T-helper 2 cell treated with Interferon-gamma antibody and Interleukin-4, amounts not matched to agents 5 μg/mL and 100 μg/mL, for 36 hours (primary cell): ENCODE data around the gene FAM110D.

Experiments used
- DNase-seq: peaks from one replicate; pipeline ENCODE4 v3.0.0; 2021; ENCODE audit warnings: low spot score
- H3K27ac Mint-ChIP-seq: one replicate; pipeline ENCODE4 v1.8.0; 2021; ENCODE audit warnings: mild to moderate bottlenecking, mixed read lengths
- H3K27me3 Mint-ChIP-seq: one replicate; pipeline ENCODE4 v1.8.0; 2021; ENCODE audit warnings: low read depth, mixed read lengths
- H3K36me3 Mint-ChIP-seq: one replicate; pipeline ENCODE4 v1.8.0; 2021; ENCODE audit warnings: low read depth, mixed read lengths
- H3K4me1 Mint-ChIP-seq: one replicate; pipeline ENCODE4 v1.8.0; 2021; ENCODE audit warnings: low read depth, mixed read lengths
- H3K4me3 Mint-ChIP-seq: one replicate; pipeline ENCODE4 v1.8.0; 2022; ENCODE audit warnings: mild to moderate bottlenecking, moderate library complexity, mixed read lengths
- H3K9me3 Mint-ChIP-seq: one replicate; pipeline ENCODE4 v1.8.0; 2021; ENCODE audit warnings: mixed read lengths

Gene FAM110D

DNA sequence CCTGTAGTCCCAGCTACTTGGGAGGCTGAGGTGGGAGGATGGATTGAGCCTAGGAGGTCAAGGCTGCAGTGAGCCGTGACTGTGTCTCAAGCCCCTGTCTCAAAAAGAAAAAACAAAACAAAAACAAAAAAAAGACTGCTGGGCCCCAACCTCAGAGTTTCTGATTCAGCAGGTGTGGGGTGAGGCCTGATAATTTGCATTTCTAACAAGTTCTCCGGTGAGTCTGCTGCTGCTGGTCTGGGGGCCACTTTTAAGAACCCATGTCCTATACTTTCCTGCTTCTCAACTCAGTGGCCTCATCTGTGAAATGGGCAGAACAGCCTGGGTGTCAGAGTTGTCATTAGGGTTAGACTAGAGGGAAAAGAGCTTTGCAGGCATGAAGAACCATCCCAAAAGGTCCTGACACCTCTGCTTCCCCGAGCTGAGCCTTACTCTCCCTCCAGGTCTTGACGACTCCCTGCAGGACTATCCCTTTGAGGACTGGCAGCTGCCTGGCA lies 21.2 kb downstream of the FAM110D start:
- Mint-ChIP-seq H3K27ac (no peak overlapping the region), H3K9me3 (no peaks in the 10 kb centered on the region), H3K36me3 (no peaks in the 10 kb centered on the region), H3K4me3 (no peak overlapping the region), H3K4me1 (no peaks in the 10 kb centered on the region), H3K27me3 (no peaks in the 10 kb centered on the region)
- no peak for DNase-seq

DNA sequence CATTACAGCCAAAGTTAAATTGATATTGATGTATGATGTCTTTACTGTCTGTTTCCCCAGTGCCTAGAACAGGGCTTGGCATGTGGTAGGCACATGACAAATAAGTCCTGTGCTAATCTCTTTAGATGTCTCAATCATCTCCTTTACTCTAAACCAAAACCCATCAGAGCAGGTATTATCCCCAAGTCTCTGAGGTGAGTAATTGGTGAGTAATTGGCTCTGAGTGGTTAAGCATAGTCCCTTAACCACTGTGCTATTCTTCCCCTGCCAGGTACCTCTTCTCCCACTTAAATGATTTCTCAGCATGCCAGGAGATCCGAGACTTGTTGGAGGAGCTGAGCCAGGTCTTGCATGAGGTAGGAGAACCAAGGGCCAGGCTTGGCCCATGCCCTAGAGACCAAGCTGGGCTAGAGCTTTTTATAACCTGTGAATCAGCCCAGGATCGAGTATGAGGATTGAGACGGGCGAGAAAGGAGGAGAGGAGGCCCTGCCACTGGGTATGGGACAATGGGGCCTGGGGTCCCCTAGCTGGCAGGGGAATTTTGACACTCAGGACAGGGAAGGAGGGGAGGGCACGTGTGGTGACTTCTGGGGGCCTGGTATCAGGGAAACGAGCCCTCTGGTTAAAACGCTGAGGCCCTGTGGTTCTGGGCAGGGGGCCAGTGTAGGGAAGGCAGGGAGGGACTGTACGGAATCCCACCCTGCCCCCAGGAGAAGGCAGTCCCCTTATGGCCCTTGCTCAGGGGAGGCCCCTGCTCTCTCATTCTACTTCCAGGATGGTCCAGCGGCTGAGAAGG lies 22.9 kb downstream of the FAM110D start:
- Mint-ChIP-seq H3K27ac (no peak overlapping the region), H3K4me1 (no peaks in the 10 kb centered on the region), H3K27me3 (no peaks in the 10 kb centered on the region), H3K36me3 (no peaks in the 10 kb centered on the region), H3K4me3 (no peak overlapping the region), H3K9me3 (no peaks in the 10 kb centered on the region)
- no peak for DNase-seq

DNA sequence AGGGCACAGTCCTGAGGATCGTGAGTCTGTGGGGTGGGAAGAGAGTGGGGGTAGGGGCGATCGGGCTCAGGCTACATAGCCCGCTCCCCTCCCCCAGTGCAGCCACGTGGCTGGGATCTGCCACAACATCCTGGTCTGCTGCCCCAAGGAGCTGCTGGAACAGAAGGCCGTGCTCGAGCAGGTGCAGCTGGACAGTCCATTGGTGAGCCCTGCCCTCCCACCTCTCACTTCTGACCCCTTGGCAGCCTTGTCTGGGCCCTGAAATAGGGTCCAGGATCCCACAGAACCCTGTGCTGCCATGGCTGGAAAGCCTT lies 23.5 kb downstream of the FAM110D start:
- Mint-ChIP-seq H3K36me3 (no peaks in the 10 kb centered on the region), H3K27ac (no peak overlapping the region), H3K9me3 (no peaks in the 10 kb centered on the region), H3K4me3 (no peak overlapping the region), H3K27me3 (no peaks in the 10 kb centered on the region), H3K4me1 (no peaks in the 10 kb centered on the region)
- DNase-seq, result no peak

DNA sequence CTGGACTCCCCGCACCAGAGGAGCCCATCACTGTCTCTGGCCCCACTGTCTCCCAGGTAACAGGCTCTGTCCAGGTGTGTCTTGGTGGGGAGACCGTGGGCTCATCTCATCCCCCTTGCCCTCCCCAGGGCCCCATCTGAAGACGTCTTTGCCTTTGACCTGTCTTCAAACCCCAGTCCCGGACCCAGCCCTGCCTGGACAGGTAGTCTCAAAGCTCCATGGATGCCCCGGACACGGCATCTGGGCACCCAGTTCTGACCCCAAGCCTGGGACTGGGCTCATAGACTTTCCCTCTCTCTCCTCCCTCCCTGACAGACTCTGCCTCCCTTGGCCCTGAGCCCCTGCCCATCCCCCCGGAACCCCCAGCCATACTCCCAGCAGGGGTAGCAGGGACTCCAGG lies 25.2 kb downstream of the FAM110D start:
- Mint-ChIP-seq H3K27me3 (no peaks in the 10 kb centered on the region), H3K9me3 (no peaks in the 10 kb centered on the region), H3K27ac (no peak overlapping the region), H3K4me1 (no peaks in the 10 kb centered on the region), H3K4me3 (no peak overlapping the region), H3K36me3 (no peaks in the 10 kb centered on the region)
- no peak for DNase-seq

DNA sequence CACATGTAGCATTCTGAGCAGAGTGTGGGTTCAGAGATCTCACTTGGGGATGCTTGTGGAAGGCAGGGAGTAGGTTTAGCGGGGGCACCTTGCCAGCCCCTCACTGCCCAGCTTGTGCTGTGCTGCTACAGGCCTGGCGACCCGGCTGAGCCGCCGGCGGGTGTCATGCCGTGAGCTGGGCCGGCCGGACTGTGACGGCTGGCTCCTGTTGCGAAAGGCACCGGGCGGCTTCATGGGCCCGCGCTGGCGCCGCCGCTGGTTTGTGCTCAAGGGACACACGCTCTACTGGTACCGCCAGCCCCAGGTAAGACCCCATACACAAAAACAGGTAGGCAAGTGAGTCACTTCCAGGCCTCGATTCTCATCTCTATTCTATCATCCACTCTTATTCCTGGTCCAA lies 26.0 kb downstream of the FAM110D start:
- Mint-ChIP-seq H3K36me3 (no peaks in the 10 kb centered on the region), H3K4me3 (no peak overlapping the region), H3K9me3 (no peaks in the 10 kb centered on the region), H3K27ac (no peak overlapping the region), H3K4me1 (no peaks in the 10 kb centered on the region), H3K27me3 (no peaks in the 10 kb centered on the region)
- DNase-seq, result no peak

DNA sequence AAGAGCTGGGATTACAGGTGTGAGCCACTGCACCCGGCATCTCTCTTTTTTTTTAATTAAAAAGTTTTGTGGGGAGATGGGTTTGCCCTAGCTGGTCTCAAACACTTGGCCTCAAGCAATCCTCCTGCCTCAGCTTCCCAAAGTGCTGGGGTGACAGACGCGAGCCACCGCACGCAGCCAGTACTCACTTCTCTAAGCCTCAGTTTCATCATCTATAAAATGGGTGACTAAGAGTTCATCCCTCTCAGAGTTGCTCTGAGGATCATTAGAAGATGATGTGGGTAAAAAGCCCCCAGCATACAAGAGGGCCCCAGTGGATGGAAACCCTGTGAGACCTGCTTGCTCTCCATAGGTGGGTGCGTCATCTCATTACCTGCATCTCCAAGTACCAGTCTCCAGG lies 29.0 kb downstream of the FAM110D start:
- Mint-ChIP-seq H3K27me3 (no peaks in the 10 kb centered on the region), H3K9me3 (no peaks in the 10 kb centered on the region), H3K27ac (no peak overlapping the region), H3K4me1 (peaks cover 10% of the 10 kb centered on the region), H3K36me3 (no peaks in the 10 kb centered on the region), H3K4me3 (no peak overlapping the region)
- no peak for DNase-seq

DNA sequence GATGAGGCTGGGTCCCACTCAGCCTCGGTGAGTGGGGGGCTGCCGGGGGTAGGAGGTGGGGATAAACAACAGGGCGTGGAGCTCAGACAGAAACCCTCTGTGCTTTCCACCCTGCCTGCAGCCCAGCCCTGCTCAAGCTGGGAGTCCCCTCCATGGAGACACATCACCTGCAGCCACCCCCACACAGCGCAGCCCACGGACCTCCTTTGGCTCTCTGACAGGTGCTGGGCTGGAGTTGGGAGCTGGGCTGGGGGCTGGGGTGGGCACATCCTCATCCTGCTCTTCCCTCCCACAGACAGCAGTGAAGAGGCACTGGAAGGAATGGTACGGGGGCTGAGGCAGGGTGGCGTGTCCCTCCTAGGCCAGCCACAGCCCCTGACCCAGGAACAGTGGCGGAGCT lies 29.6 kb downstream of the FAM110D start:
- Mint-ChIP-seq H3K4me1 (peaks cover 11% of the 10 kb centered on the region), H3K36me3 (no peaks in the 10 kb centered on the region), H3K4me3 (no peak overlapping the region), H3K27me3 (no peaks in the 10 kb centered on the region), H3K9me3 (no peaks in the 10 kb centered on the region), H3K27ac (no peak overlapping the region)
- no peak for DNase-seq

DNA sequence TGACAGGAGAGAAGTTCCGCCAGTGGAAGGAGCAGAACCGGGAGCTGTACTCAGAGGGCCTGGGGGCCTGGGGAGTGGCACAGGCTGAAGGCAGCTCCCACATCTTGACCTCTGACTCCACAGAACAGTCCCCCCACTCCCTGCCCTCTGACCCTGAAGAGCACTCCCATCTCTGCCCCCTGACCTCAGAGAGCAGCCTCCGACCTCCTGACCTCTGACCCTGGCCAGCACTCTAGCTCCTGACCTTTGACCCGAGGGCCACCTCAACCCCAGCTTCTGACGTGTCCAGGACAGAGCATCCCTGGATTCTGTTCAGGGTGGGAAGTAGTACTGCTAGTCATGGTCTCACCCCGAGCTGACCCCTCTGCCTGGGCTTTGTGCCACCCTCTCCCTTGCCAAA lies 30.5 kb downstream of the FAM110D start:
- peaks cover 15% of the 10 kb centered on the region for H3K4me1 Mint-ChIP-seq
- H3K27ac Mint-ChIP-seq, result no peak overlapping the region
- no peaks in the 10 kb centered on the region for H3K27me3 Mint-ChIP-seq
- DNase-seq, result no peak
- no peaks in the 10 kb centered on the region for H3K9me3 Mint-ChIP-seq
- H3K36me3 Mint-ChIP-seq, result no peaks in the 10 kb centered on the region
- H3K4me3 Mint-ChIP-seq, result no peak overlapping the region

DNA sequence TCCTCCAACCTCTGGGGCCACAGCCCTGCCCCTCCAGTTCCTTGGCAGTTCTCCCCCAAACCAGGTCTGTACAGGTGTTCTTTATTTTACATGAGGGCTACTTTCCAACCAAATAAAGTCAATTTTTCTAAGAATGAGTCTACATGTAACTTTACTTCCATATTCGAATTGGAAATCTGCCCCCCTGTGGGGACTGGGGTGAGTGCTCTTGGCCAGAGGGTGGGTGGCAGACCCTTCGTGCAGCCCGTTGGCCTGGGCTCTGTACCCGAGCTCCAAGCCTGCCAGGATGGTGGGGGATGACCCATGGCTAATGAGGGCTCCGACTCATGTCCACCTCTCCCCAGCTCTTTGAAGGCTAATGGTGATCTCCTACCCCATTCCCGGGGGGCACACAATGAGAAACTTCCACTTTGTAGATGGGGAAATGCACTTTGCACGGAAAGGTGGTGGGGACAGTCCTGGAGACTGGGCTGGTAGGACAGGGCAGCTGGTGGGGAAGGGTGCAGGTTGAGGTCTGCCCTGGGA lies 30.9 kb downstream of the FAM110D start:
- DNase-seq, result no peak
- Mint-ChIP-seq H3K36me3 (no peaks in the 10 kb centered on the region), H3K9me3 (no peaks in the 10 kb centered on the region), H3K27me3 (no peaks in the 10 kb centered on the region), H3K4me1 (peaks cover 15% of the 10 kb centered on the region), H3K4me3 (no peak overlapping the region), H3K27ac (no peak overlapping the region)

DNA sequence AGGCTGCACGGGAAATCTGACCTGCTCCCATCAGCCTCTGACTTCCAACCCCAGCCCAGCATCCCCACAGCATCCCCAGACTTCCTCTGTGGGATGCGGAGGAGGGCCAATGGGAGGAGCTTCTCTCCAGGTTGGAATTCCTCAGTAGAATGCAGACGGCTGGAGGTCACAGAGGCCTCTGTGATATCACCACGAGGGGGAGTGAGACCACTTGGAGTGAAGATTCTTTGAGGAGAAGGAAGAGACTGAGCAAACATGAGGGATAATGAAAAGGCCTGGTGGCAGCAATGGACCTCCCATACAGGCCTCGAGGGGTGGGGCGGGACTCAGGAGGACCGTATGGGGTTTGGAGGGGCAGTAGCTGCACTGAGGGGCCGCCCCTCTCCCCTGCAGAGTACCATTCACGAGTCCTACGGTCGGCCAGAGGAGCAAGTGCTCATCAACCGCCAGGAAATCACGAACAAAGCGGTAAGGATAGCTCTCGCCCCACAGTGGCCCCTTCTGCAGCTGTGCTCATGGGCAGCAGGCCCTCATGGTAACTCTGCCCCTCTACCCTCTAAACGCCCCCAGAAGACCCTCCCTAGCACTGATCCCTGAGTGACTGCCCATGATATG lies 31.6 kb downstream of the FAM110D start, which contains the start of gene CATSPER4:
Gene CATSPER4 (plus strand): TSS at position 230 of the 615 bp plus-strand sequence. CDS start 26 bp downstream, at position 256.
- Mint-ChIP-seq H3K27ac (peak within 1 kb of the TSS; percentile 52), H3K4me1 (peaks cover 15% of the 10 kb centered on the region), H3K27me3 (no peaks in the 10 kb centered on the region), H3K36me3 (no peaks in the 10 kb centered on the region), H3K9me3 (no peaks in the 10 kb centered on the region), H3K4me3 (no peak within 1 kb of the TSS)
- no peak for DNase-seq

DNA sequence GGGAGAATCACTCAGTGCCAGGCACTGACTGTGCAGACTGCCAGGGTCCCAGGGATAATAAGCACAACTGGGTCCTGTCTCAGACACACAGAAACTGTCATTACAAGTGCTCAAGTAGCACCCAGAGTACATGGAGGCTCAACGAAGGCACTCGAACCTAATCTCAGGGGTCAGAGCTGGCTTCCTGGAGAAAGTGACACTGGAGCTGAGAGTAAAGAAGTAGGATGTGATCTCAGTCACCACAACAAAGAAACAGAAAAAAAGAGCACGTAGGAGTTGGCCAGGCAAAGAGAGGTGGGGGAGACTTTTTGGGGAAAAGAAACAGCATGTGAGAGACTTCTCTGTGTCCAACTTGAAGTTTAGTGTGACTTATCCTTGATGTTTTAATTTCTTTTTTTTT lies 32.9 kb downstream of the FAM110D start:
- Mint-ChIP-seq H3K9me3 (no peaks in the 10 kb centered on the region), H3K4me3 (peak overlapping the region; percentile 44), H3K36me3 (no peaks in the 10 kb centered on the region), H3K27me3 (no peaks in the 10 kb centered on the region), H3K27ac (peak overlapping the region; percentile 52), H3K4me1 (peaks cover 15% of the 10 kb centered on the region)
- DNase-seq, result peak; percentile 29

DNA sequence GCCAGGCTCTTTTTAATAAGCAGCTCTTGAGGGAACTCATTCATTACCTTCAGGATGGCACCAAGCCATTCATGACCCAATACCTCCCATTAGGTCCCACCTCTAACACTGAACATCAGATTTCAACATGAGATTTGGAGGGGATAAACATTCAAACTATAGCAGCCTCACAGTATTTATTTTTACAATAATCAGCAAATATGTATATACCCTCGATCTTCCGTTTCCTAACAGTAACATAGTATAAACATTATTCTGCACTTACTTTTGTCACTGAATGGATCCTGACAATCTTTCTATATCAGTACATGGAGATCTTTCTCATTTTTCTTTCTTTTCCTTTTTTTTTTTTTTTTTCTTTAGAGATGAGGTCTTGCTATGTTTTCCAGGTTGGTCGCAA lies 36.9 kb downstream of the FAM110D start:
- Mint-ChIP-seq H3K4me3 (no peak overlapping the region), H3K9me3 (no peaks in the 10 kb centered on the region), H3K36me3 (no peaks in the 10 kb centered on the region), H3K4me1 (peaks cover 24% of the 10 kb centered on the region), H3K27me3 (peaks cover 3% of the 10 kb centered on the region), H3K27ac (no peak overlapping the region)
- DNase-seq, result no peak

DNA sequence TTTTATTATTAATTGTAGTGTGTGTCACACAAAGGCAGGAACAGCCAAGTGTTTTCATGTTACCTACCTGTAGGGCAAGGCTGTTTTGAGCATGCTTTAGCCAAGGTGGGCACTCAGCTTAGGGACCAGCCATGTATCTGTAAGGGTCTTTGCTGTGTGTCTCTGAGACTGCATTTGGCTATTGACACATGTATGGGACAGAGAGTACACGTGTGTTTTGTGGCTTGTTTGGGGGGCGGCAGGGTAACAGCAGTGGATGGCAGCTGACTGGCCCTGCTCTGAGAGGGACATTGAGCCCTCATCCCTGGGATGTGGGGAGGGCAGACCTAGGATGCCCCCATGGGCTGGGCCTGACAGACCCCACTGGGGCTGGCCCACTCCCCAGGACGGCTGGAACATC lies 38.4 kb downstream of the FAM110D start:
- no peaks in the 10 kb centered on the region for H3K36me3 Mint-ChIP-seq
- DNase-seq, result no peak
- peaks cover 3% of the 10 kb centered on the region for H3K27me3 Mint-ChIP-seq
- no peak overlapping the region for H3K4me3 Mint-ChIP-seq
- H3K9me3 Mint-ChIP-seq, result no peaks in the 10 kb centered on the region
- peaks cover 29% of the 10 kb centered on the region for H3K4me1 Mint-ChIP-seq
- no peak overlapping the region for H3K27ac Mint-ChIP-seq

DNA sequence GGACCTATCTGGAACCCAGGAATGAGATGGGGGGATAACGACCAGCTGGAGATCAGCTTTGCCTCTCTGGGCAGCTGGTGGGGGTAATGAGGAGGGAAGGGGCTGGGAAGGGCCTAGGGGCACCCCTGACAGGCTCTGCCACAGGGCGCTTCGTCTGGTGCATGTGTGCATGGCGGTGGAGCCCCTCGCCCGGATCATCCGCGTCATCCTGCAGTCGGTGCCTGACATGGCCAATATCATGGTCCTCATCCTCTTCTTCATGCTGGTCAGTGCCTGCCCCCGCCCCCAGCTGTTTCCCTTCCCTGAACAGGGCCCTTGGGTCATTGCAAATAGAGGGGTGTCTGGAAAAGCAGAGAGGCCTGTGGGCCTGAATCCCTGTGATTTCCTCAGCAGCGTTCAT lies 38.9 kb downstream of the FAM110D start:
- no peaks in the 10 kb centered on the region for H3K36me3 Mint-ChIP-seq
- no peak overlapping the region for H3K4me3 Mint-ChIP-seq
- peaks cover 33% of the 10 kb centered on the region for H3K4me1 Mint-ChIP-seq
- peaks cover 3% of the 10 kb centered on the region for H3K27me3 Mint-ChIP-seq
- H3K27ac Mint-ChIP-seq, result no peak overlapping the region
- H3K9me3 Mint-ChIP-seq, result no peaks in the 10 kb centered on the region
- no peak for DNase-seq
